ENCODE results near the gene ANTXR1. TPM values are rescaled to one million over a fixed set of nuclear protein-coding genes. Genes with fewer than 3 reads are reported as not detected.

The ANTXR1 gene
- total RNA-seq, 1 experiment from 2014 or later, result 25.7 TPM

GRCh38 chr2:69205491-69205890 is 192.5 kb downstream of the ANTXR1 start:
- H2AFZ ChIP-seq (ENCODE audit: low read depth, low read length, poor library complexity, severe bottlenecking), result no peak overlapping the region
- ATAC-seq (no peak), DNase-seq (ENCODE audit: low read depth, low spot score) (no peak)
- H3K9me3 ChIP-seq (ENCODE audit: control insufficient read depth in 1 of 2, insufficient read depth in 1 of 2, low read depth in 1 of 2, low read length in 2 of 2), result no peaks in the 10 kb centered on the region; a peak in 1 of 4 replicates
- no peak overlapping the region for H3K27ac ChIP-seq (ENCODE audit: low read depth, low read length)
- ChIA-PET CTCF (no interaction called here), POLR2A (no interaction called here), RAD21 (ENCODE audit: low non-redundant PET in 1 of 2, low total read pairs in 2 of 2, uncharacterized antibody in 2 of 2, unreplicated experiment in 2 of 2) (no interaction called here)
- H3K4me3 ChIP-seq (replicated peaks in 1 of 2; ENCODE audit: low read depth in 1 of 2, low read length in 2 of 2), result no peak overlapping the region
- H3K4me2 ChIP-seq (ENCODE audit: low read length), result no peak overlapping the region
- no peaks in the 10 kb centered on the region for H4K20me1 ChIP-seq (ENCODE audit: insufficient read depth)
- H3K4me1 ChIP-seq (ENCODE audit: control insufficient read depth in 1 of 2, insufficient read depth in 2 of 2, low read length in 2 of 2), result no peaks in the 10 kb centered on the region
- H3K9ac ChIP-seq (ENCODE audit: low read length), result no peak overlapping the region
- no peaks in the 10 kb centered on the region for H3K36me3 ChIP-seq (ENCODE audit: control insufficient read depth in 1 of 2, insufficient read depth in 2 of 2, low read length in 2 of 2)
- intact Hi-C loops (cut with micrococcal nuclease), result no loop called here
- H3K9me2 ChIP-seq (ENCODE audit: insufficient read depth), result no peaks in the 10 kb centered on the region
- H3K79me2 ChIP-seq (ENCODE audit: insufficient read depth, low read length), result no peaks in the 10 kb centered on the region
- H3K27me3 ChIP-seq (ENCODE audit: insufficient read depth, low read length), result no peaks in the 10 kb centered on the region
- BruUV-seq (replicated peaks), result no TSS peak
- no peak for TF ChIP-seq YY1 (IDR thresholded peaks at IDR 0.05; ENCODE audit: extremely low read depth, insufficient replicate concordance, low read depth, low read length)
- no peak for TF ChIP-seq ELF1 (IDR thresholded peaks at IDR 0.05; ENCODE audit: borderline replicate concordance, low read depth)

DNA sequence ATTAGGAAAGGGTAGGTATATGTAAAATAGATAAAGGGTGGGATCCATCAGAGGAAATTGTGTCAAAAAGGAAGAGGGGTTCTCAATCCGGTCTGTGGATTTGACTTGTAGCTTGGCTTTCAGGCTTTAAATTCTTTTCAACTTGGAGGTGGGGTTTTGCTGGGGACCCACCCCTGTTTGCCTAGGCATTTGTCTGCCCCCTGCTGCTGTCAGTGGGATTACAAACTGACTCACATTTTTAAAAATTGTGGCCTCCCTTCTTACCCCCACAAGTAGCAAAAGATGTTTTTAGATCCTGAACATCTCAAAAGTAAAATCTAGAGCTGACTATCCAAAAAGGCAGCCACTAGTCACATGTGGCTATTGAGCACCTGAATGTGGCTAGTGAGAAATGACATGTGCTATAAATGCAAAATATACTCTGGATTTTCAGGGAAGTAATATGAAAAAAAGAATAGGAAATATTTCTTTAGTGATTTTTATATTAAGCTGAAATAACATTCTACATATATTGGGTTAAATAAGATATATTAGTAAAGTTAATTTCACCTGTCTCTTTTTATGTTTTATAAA is 195.1 kb downstream of the ANTXR1 start:
- POLR2A ChIA-PET, result no interaction called here
- Histone ChIP-seq H3K9me2 (ENCODE audit: insufficient read depth) (no peaks in the 10 kb centered on the region), H3K9me3 (ENCODE audit: control insufficient read depth in 1 of 2, insufficient read depth in 1 of 2, low read depth in 1 of 2, low read length in 2 of 2) (no peaks in the 10 kb centered on the region; a peak in 1 of 4 replicates), H3K4me1 (ENCODE audit: control insufficient read depth in 1 of 2, insufficient read depth in 2 of 2, low read length in 2 of 2) (no peaks in the 10 kb centered on the region), H3K4me2 (ENCODE audit: low read length) (no peak overlapping the region), H3K79me2 (ENCODE audit: insufficient read depth, low read length) (no peaks in the 10 kb centered on the region), H3K9ac (ENCODE audit: low read length) (no peak overlapping the region), H3K27me3 (ENCODE audit: insufficient read depth, low read length) (no peaks in the 10 kb centered on the region), H3K27ac (ENCODE audit: low read depth, low read length) (no peak overlapping the region), H2AFZ (ENCODE audit: low read depth, low read length, poor library complexity, severe bottlenecking) (no peak overlapping the region), H3K4me3 (replicated peaks in 1 of 2; ENCODE audit: low read depth in 1 of 2, low read length in 2 of 2) (no peak overlapping the region), H3K36me3 (ENCODE audit: control insufficient read depth in 1 of 2, insufficient read depth in 2 of 2, low read length in 2 of 2) (no peaks in the 10 kb centered on the region), H4K20me1 (ENCODE audit: insufficient read depth) (no peaks in the 10 kb centered on the region)
- intact Hi-C loops (cut with micrococcal nuclease), result no loop called here
- DNase-seq (ENCODE audit: low read depth, low spot score) (no peak), ATAC-seq (no peak)
- BruUV-seq (replicated peaks), result no TSS peak
- CTCF ChIA-PET, result no interaction called here
- TF ChIP-seq ZFX (IDR thresholded peaks at IDR 0.05) (no peak), RAD21 (IDR thresholded peaks at IDR 0.05; ENCODE audit: low read depth) (peak; percentile 33)
- TF ChIP-seq, protein P1, sequence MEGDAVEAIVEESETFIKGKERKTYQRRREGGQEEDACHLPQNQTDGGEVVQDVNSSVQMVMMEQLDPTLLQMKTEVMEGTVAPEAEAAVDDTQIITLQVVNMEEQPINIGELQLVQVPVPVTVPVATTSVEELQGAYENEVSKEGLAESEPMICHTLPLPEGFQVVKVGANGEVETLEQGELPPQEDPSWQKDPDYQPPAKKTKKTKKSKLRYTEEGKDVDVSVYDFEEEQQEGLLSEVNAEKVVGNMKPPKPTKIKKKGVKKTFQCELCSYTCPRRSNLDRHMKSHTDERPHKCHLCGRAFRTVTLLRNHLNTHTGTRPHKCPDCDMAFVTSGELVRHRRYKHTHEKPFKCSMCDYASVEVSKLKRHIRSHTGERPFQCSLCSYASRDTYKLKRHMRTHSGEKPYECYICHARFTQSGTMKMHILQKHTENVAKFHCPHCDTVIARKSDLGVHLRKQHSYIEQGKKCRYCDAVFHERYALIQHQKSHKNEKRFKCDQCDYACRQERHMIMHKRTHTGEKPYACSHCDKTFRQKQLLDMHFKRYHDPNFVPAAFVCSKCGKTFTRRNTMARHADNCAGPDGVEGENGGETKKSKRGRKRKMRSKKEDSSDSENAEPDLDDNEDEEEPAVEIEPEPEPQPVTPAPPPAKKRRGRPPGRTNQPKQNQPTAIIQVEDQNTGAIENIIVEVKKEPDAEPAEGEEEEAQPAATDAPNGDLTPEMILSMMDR (IDR thresholded peaks at IDR 0.05 in 2 of 3, conservative IDR thresholded peaks at IDR 0.05 in 1 of 3; ENCODE audit: borderline replicate concordance in 1 of 3, insufficient read depth in 1 of 3, low read depth in 2 of 3, low read length in 2 of 3), result 0 out of 6 replicates have a peak, but pooled peaks of 1 of the 3 experiments have one; percentile 17
- RAD21 ChIA-PET (ENCODE audit: low non-redundant PET in 1 of 2, low total read pairs in 2 of 2, uncharacterized antibody in 2 of 2, unreplicated experiment in 2 of 2), result no interaction called here

Data from HCT116 (cell line).